Brain microvascular endothelial cell (primary cell): ENCODE measurements around the gene ARFIP1.
A peak's percentile ranks its signal among the peaks of the same experiment; 100 is the strongest.

ENCODE experiments used
- DNase-seq: peaks from one replicate; pipeline ENCODE4 v3.0.0-alpha.2; 2020
- H3K27ac ChIP-seq: fragments of 250-450 bp; sonication (Bioruptor Pico); 2 replicates; pipeline ENCODE4 v1.5.1; 2020; ENCODE audit warnings: mild to moderate bottlenecking, moderate library complexity
- H3K27me3 ChIP-seq: fragments of 250-450 bp; sonication (Bioruptor Pico); replicated peaks from 2 replicates; pipeline ENCODE4 v1.5.1; 2020; ENCODE audit warnings: mild to moderate bottlenecking
- H3K36me3 ChIP-seq: fragments of 250-450 bp; sonication (Bioruptor Pico); replicated peaks from 2 replicates; pipeline ENCODE4 v1.5.1; 2020; ENCODE audit warnings: mild to moderate bottlenecking
- H3K4me3 ChIP-seq: 2 replicates; pipeline ENCODE4 v1.5.1; 2011; ENCODE audit warnings: low read depth, mild to moderate bottlenecking, control low read depth, low read length, moderate library complexity
- in situ Hi-C: cut with HindIII; loops from 2 replicates; pipeline ENCODE4 v1.10.0; 2017; ENCODE audit warnings: low sequenced_read_pairs, low pct_ligation_motif_present
- TF ChIP-seq, protein P1 (sequence below): IDR thresholded peaks from 2 replicates; pipeline ENCODE4 v1.5.1; 2011; ENCODE audit warnings: low read depth, mild to moderate bottlenecking, moderate library complexity, low read length, control low read depth, inconsistent platforms; ENCODE audit errors: missing control alignments

Gene ARFIP1

DNA sequence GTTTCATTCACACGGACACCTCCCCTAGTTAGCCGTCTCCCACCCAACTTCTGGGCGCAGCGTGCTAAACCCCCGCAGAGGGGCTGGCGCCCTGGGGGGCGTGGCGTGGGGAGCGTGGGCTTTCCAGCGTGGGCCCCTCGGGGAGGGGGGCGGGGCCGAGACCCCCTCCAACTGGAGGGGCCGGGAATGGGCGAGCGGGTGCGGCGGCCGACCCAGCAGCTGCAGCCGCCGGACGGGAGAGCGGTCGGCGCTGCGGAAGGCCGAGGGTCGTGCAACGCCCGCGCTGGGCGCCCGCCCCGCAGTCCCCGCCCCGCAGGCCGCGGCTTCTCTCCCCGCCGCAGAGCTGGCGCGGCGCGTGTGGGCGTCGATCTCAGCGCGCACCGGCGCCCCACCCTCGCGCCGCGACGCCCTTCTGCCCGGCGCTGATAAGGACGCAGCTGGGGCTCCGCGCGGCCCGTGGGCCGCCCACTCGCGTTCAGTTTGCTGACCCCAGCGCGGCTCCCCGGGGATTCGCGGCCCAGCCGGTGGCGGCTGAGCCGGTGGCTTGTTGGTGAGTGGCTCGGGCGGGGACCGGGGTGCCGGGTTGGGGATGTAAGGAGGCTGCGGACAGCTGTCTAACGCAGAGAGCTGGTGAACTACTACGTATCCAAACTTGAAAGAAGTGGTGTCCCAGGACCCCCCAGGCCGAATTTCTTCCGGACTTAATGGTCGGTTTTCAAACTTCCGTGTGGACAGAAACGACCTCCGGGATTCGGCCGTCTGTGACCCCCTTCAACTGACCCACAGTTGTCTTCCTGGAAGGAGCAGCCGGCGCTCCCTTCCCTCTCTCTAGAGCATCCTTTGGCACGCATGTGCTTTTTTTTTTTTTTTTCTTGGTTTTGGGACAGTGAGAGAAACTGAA is 157.8 kb downstream of the ARFIP1 start:
- DNase-seq = no peak
- in situ Hi-C loops = no loop called here
- H3K36me3 ChIP-seq = no peaks in the 10 kb centered on the region
- peaks cover 43% of the 10 kb centered on the region for H3K27me3 ChIP-seq
- TF ChIP-seq, protein P1, sequence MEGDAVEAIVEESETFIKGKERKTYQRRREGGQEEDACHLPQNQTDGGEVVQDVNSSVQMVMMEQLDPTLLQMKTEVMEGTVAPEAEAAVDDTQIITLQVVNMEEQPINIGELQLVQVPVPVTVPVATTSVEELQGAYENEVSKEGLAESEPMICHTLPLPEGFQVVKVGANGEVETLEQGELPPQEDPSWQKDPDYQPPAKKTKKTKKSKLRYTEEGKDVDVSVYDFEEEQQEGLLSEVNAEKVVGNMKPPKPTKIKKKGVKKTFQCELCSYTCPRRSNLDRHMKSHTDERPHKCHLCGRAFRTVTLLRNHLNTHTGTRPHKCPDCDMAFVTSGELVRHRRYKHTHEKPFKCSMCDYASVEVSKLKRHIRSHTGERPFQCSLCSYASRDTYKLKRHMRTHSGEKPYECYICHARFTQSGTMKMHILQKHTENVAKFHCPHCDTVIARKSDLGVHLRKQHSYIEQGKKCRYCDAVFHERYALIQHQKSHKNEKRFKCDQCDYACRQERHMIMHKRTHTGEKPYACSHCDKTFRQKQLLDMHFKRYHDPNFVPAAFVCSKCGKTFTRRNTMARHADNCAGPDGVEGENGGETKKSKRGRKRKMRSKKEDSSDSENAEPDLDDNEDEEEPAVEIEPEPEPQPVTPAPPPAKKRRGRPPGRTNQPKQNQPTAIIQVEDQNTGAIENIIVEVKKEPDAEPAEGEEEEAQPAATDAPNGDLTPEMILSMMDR = no peak
- H3K4me3 ChIP-seq = peak overlapping the region; percentile 57
- no peak overlapping the region for H3K27ac ChIP-seq

DNA sequence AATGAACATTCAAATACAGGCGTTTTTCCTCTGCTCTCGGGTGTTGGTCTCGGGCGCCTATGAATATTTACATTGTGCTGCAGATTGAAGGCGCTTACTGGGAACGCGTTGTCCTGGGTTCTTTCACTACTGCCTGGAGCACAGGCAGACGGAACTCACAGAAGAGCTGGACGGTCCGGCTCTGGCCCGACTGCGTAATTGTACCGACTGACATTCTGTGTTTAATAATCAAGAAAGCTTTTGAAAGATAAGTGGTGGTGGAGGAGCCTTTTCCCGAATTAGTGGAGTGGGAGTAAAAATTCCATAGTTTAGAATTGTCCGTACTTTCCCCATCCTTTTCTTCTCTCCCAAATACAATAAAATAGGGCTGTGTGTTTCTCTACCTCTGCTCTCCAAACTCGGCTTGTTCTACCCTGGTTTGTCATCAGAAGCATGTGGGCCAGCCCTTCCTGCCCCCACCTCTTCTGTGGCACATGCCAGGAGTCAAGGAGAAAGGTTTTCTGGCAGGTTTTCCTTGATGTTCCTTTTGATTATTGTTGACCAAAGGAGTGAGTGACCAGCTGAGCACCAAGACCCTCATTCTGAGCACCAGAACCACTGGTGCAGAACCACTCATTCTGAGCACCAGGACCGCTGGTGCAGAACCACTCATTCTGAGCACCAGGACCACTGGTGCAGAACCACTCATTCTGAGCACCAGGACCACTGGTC is 158.6 kb downstream of the ARFIP1 start:
- TF ChIP-seq, protein P1 = no peak
- Histone ChIP-seq H3K36me3 (no peaks in the 10 kb centered on the region), H3K4me3 (peak overlapping the region; percentile 57), H3K27me3 (peaks cover 43% of the 10 kb centered on the region), H3K27ac (no peak overlapping the region)
- no peak for DNase-seq
- in situ Hi-C loops = no loop called here

DNA sequence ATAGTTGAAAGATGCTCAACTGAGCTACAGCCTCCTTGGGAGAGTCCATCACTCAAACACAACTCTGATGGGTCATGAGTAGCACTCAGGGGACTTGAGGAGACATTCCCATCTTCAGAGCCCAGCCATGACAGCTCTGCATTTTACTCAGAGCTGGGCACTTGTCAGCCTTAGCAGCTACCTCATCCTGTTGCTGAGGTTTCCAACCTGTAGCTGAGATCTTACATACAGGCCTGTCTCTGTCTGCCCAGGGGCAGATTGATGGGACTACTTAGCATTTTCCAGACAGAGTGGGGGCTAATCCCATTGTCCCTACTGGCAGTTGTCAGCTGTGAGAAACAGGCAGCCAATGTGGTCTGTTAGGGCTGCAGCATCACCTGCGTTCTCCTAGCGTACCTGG is 159.9 kb downstream of the ARFIP1 start:
- Histone ChIP-seq H3K27ac (no peak overlapping the region), H3K4me3 (no peak overlapping the region), H3K36me3 (no peaks in the 10 kb centered on the region), H3K27me3 (peaks cover 43% of the 10 kb centered on the region)
- in situ Hi-C loops = no loop called here
- TF ChIP-seq, protein P1 = no peak
- DNase-seq = no peak

DNA sequence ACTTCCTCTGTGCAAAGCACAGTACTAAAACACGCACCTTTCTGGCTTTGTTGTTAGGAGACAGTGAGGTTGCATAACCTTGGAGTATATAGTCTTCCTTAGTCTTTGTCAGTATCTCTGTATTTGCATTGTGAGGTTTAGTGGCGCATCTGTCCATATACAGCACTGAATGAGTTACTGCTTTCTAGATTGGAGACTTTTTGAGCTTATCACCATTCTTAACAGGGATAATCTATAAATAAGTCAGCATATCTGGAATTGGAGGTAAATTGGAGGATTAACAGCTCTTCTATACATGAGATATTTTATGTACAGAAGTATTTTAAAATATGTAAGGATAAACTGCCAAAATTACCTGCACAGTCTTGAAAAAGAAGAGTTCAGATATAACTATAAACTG is 160.7 kb downstream of the ARFIP1 start:
- in situ Hi-C loops = no loop called here
- Histone ChIP-seq H3K36me3 (no peaks in the 10 kb centered on the region), H3K27me3 (peaks cover 43% of the 10 kb centered on the region), H3K4me3 (no peak overlapping the region), H3K27ac (no peak overlapping the region)
- TF ChIP-seq, protein P1 = no peak
- no peak for DNase-seq

DNA sequence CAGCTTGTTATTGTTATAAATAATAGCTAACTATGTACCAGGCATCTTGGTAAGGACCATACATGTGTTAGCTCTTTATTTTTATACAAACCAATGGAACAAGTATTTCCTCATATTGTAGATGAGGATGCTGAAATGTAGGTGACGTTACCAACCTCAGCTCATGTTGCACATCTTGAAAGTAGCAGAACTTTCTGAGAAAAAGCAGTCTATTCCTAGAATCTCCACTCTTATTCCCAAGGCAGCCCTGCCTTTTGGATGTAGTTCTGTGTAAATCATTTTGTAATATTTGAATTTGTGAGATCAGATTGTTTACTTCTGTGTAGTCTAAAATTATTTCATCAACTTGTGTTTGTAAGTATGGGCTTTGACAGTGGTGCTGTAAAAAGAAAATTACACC is 161.7 kb downstream of the ARFIP1 start:
- Histone ChIP-seq H3K4me3 (no peak overlapping the region), H3K36me3 (no peaks in the 10 kb centered on the region), H3K27me3 (peaks cover 34% of the 10 kb centered on the region), H3K27ac (no peak overlapping the region)
- in situ Hi-C loops = no loop called here
- TF ChIP-seq, protein P1 = no peak
- no peak for DNase-seq
